GM21619 (cell line): ENCODE measurements around the gene MXD3.
"Not testable (repeated sequence)": the region's sequence is repeated elsewhere in the genome, so short reads cannot be mapped to it uniquely, and the experiment has no call there.

ENCODE experiments used
- ATAC-seq: cut with Tn5 transposase; IDR thresholded peaks from one replicate; pipeline ENCODE4 v1.9.1; 2021; ENCODE audit not compliant: unreplicated experiment

Gene MXD3

GRCh38 chr5:177270653-177271052 is 41.0 kb downstream of the MXD3 start:
- ATAC-seq = no peak

GRCh38 chr5:177269976-177270375 is 41.7 kb downstream of the MXD3 start:
- ATAC-seq = no peak

GRCh38 chr5:177269232-177269895 is 42.3 kb downstream of the MXD3 start:
- ATAC-seq = no peak

GRCh38 chr5:177265395-177265794 is 46.3 kb downstream of the MXD3 start:
- ATAC-seq = no peak

- no peak for ATAC-seq
Observed at GRCh38 chr5:177264178-177264577, 47.5 kb downstream of the MXD3 start.

- no peak for ATAC-seq
Observed at GRCh38 chr5:177261510-177261909, 50.2 kb downstream of the MXD3 start.

GRCh38 chr5:177260961-177261360 is 50.7 kb downstream of the MXD3 start:
- no peak for ATAC-seq

GRCh38 chr5:177258711-177259110 is 53.0 kb downstream of the MXD3 start:
- ATAC-seq = not testable (repeated sequence)
